UCSD-AML1 (cell line): ENCODE results near the gene AHRR.
"Not testable (repeated sequence)": the region's sequence is repeated elsewhere in the genome, so short reads cannot be mapped to it uniquely, and the experiment has no call there.

ENCODE experiments used
- DNase-seq: peaks from one replicate; lab custom pipeline; 2025; ENCODE audit not compliant: unreplicated experiment; lab: John Stamatoyannopoulos, UW

Gene AHRR

DNA sequence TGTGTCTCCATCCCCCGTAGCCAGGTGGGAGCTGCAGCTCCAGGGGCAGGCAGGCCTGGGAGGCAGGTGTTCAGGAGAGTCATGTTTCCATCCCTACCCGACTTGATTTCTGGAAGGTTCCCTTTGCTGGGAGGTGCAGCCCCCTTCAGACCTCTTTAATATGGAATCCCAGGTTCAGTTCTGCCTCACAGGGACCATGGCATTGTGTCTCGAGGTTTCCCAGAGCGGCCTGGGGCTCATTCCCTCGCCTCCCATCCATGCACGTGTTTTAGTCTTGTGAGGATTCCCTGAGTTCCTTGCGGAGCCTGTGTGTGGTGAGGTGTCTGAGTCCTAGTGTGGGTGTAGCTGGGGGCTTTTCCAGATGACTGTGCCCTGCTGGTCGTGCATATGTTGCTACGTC is 16.5 kb upstream of the AHRR start:
- no peak for DNase-seq

DNA sequence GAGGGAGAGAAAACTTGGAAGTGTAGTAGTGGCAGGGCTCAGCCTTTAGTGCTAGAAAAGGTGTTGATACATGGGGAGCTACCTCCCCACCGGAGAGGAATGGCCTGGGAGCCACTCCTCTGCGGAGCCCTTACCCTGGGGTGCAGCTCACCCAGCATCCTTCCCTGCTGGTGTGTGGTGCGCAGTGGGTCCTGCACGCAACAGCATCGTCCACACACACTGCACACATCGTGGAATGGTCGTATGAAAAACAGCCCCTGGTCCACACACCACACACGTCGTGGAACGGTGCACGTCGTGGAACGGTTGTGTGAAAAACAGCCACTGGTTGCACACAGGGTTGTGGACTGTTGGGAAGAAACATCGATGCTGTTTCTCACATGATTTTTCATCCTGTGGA is 16.1 kb upstream of the AHRR start:
- no peak for DNase-seq

GRCh38 chr5:306011-306805 is 15.3 kb upstream of the AHRR start:
- no peak for DNase-seq

GRCh38 chr5:307306-307705 is 14.2 kb upstream of the AHRR start:
- no peak for DNase-seq

- DNase-seq, result no peak
These were observed 13.5 kb upstream of the AHRR start for GRCh38 chr5:307794-308579.

DNA sequence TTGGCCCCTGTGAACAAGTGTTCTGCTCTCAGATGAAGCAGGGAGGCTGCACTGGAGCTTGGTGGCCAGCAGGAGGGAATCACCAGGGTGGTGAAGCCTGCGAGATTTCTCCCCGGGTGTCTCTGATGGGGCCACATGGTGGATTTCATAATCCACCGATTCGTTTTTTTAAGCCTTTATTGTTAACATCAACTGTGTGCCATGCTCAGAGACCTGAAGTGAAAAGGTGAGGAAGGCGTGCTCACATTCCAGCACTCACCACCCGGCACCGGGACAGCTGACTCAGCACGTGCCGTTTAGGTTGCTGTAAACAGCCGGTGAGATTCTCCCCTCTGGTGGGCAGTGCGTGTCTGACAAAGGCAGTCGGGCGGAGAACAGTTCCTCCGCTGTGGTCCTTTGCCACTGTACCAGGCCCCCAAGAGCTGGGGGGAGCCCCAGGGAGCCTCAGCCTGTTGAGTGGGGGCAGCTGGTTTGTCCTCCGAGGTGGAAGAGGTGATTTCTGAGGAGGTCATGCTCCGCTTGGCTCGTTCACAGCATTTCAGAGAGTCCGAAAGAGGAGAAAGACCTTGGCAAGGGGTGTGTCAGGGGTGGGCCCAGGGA is 12.7 kb upstream of the AHRR start:
- no peak for DNase-seq

DNA sequence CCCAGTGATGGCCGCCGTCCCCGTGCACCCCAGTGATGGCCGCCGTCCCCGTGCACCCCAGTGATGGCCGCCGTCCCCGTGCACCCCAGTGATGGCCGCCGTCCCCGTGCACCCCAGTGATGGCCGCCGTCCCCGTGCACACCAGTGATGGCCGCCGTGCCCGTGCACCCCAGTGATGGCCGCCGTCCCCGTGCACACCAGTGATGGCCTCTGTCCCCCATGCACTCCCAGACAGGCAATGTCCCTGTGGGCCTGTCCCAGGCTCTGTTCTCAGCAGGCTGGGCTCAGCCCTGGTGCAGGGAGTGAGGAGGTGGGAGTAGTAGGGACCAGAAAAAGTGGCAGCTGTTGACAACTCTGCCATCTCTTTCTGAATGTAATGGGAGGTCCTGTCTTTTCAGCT is 11.7 kb upstream of the AHRR start:
- not testable (repeated sequence) for DNase-seq

- no peak for DNase-seq
These were observed 11.0 kb upstream of the AHRR start for GRCh38 chr5:310516-310915.

GRCh38 chr5:310941-311434 is 10.5 kb upstream of the AHRR start:
- no peak for DNase-seq

DNA sequence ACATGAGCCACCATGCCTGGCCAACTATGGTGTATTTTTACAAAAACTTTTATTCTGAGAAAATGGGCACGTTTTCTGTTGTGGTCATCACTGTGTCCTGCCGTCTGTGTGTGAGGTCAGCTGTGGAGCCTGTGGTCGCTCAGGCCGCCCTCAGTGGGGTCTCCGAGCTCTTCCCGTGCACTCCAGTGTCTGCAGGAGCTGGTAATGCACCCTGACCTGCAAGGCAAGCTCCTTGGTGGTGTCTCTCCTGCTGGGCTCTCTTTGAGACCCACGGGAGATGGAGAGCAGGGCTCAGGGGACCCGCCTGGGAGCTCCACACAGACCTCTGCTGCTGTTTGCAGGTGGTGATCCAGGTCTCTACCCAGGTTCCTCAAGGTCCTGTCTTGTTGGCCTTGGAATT is 9.6 kb upstream of the AHRR start:
- DNase-seq, result no peak

DNA sequence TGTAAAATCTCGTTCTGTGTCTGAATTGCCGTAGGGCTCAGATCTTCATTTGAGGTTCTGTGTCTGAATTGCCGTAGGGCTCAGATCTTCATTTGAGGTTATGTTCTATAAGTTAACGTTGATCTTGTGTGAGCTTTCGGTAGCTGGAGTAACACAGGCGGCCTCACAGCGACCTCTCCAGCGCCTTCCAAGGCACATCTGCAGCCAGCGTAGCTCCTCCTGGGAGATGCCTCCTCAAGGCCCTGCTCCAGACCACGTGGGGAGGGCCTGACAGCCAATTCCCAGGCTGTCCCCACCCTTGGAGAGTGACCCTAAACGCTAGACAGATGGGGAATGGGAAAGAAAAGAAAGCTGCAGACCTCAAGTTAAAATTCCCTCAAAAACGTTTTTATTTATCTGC is 8.7 kb upstream of the AHRR start:
- DNase-seq, result no peak

- no peak for DNase-seq
These were observed 8.2 kb upstream of the AHRR start for GRCh38 chr5:313265-313664.

DNA sequence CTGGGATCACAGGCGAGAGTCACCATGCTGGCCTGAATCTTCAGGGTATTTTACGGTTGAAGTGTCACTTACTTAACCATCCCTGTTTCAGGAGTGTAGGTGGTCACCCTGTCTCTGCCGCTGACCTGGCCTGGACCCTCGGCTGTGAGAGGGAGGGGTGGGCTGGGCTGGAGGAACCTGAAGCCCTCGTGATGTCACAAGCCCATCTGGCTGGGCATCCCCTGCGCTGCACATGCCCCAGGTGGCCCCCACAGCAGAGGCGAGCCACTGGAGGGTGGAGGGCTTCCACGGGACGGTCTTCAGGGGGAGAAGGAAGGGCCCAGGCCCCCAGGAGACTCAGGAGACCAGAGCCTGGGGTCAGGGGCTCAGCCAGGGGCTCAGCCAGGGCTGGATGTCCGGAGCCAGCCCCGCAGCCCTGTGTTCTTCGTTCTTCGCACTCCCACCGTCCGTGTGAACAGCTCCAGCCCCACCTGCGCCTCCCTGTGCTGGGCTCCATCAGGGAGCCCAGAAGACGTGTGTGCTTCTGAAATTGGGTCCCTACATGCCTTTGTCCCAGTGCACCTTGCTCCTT is 7.6 kb upstream of the AHRR start:
- no peak for DNase-seq

DNA sequence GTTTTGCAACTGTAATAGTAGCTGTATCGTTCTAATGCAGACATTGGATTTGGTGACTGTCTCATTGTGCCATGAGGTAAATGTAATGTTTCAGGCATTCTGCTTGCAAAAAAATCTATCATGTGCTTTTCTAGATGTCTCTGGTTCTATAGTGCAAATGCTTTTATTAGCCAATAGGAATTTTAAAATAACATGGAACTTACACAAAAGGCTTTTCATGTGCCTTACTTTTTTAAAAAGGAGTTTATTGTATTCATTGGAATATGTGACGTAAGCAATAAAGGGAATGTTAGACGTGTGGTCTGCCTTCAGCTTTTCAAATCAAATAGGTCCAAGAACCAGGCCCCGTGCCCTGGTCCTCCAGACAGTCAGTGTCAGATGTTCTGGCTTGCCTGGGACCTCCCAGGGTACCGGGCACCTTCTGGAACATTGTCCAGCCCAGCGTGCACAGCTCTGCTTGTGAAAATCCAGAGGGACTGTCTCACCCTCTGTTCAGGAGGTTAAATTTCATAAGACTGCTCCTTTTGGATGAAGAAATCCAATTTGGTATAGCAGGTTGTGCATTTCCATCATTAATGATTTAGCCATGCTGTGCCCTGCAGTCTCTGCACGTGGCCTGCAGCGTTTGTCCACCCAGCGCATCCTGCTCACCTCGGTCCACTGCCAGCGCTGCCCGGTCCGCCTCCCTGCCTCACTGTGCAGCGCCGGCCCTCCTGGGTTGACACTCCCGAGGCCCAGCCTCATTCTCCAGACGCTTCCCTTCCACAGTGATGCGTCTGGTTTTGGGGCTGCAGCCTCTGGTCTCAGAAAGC is 6.6 kb upstream of the AHRR start:
- no peak for DNase-seq

GRCh38 chr5:315488-316209 is 5.9 kb upstream of the AHRR start:
- DNase-seq, result no peak

DNA sequence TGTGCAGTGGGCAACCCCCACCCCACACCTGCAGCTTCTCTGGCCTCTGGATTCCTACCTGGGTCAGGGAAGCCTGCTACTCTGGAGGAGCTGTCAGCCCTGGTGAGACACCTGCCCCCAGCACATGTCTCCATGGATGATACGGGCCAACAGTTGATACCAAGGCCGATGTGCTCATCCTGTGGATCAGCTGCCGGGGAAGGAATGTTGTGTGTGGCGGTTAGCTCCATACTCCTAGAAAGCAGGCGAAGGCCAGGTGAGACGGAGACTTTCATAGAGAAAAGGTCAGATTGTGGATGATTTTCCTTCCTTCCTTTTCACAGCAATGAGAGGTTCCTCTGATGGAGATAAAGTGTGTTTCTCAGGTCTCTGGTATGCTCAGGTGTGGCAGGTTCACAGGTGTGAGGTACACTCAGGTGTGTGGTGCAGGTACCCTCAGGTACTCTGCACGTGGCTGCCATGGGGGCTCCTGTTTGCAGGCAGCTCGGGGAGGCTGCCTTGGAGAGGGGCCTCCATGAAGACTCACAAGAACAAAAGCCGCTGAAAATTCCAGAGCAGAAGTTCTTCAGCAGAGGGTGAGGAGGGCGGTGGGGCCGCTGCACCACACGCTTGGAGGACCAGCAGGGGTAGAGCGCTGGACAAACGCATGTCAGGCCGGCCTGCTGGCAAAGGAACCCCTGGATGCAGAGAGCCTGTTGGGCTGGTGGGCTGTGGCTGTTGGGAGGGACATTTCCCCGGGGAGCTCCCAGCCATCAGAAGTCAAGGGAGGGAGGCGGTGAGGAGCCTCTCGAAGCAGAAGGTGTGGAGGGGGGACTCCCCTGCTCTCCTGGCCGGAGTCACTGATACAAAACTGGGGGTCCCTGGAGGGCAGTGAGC is 5.1 kb upstream of the AHRR start:
- no peak for DNase-seq

DNA sequence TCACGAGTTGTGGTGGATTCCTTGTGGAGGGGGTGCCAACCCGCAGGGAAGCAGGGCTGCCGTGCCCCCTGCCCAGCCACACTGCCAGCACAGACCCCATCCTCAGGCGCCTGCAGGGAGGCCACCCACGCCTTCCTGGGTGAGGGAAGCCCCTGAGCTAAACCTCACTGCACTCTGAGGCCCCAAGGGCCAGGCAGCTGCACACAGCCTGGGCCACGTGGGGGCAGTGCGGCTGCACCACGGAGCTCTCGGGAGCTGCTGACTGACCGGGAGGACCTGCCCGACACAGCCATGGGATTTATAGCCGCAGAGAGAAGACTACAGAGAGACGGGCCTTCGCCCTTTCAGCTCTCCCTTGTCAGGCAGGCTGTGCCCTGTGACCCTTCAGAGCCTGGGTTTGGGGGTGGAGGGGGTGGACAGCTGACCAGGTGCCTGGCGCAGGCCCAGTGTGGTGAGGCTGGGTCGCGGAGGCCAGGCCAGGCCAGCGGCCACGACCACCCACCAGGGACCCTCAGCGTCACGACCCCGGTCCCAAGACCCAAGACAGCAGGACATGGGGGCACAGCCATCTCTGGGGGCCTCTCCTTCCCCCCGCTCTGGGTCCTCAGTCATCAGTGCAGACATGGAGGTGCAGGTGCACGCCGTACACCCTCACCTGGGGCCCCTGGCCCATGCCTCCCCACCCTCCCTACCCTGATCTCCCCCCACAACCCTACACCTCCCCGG is 4.3 kb upstream of the AHRR start:
- DNase-seq, result peak; percentile 75

- no peak for DNase-seq
These were observed 3.1 kb upstream of the AHRR start for GRCh38 chr5:318341-318897.
